A549 (cell line): Measurements from ENCODE around the gene SHBG. TPM values are rescaled to one million over a fixed set of nuclear protein-coding genes. Genes with fewer than 3 reads are reported as not detected.

Experiments used
- ATAC-seq, 2 experiments: fragments of 200-7000 bp in 1 of 2; fragments of >200 bp in 1 of 2; cut with Nextera tagmentation in 1 of 2; cut with Tn5 transposase in 1 of 2; 3 replicates each; pipeline versions ENCODE4 v1.8.0 to v1.9.1; 2018 to 2020; ENCODE audit warnings: mild to moderate bottlenecking in 1 of 2, moderate library complexity in 1 of 2
- CTCF ChIA-PET: fragments of 300-600 bp; sonication (Branson Sonifier 250); formaldehyde crosslinking; extraction: SDS; loops from one replicate; lab custom pipeline; 2021; ENCODE audit warnings: antibody characterized with exemption, inconsistent platforms; lab: Yijun Ruan, JAX
- POLR2A ChIA-PET: fragments of 350-600 bp; formaldehyde crosslinking; extraction: SDS; loops from one replicate; lab custom pipeline; 2021; ENCODE audit warnings: antibody characterized with exemption, inconsistent platforms; lab: Yijun Ruan, JAX
- DNase-seq, 2 experiments: peaks; one replicate each; pipeline versions ENCODE4 v3.0.0 to v3.0.0-alpha.2; 2011 to 2016; ENCODE audit warnings: low read depth in 1 of 2, low spot score in 1 of 2
- FAIRE-seq: peaks from 2 replicates; lab custom pipeline; 2011; peaks lifted over from hg19 to GRCh38; lab: Jason Lieb, UNC
- H3K27ac ChIP-seq, 2 experiments: fragments of >200 bp; sonication (Bioruptor Twin); formaldehyde crosslinking; 3 replicates each; pipeline ENCODE4 v1.5.1; 2016 to 2017
- H3K4me1 ChIP-seq: fragments of >200 bp; sonication (Bioruptor Twin); formaldehyde crosslinking; 3 replicates; pipeline ENCODE4 v1.6.1; 2016
- H3K4me2 ChIP-seq: fragments of >200 bp; sonication (Bioruptor Twin); formaldehyde crosslinking; 3 replicates; pipeline ENCODE4 v1.6.1; 2016
- H3K4me3 ChIP-seq: fragments of >200 bp; sonication (Bioruptor Twin); formaldehyde crosslinking; 3 replicates; pipeline ENCODE4 v1.5.1; 2016
- H3K9me3 ChIP-seq: fragments of >200 bp; sonication (Bioruptor Twin); formaldehyde crosslinking; 3 replicates; pipeline ENCODE4 v1.6.1; 2016
- BHLHE40 ChIP-seq: IDR thresholded peaks from 2 replicates; pipeline ENCODE4 v1.6.1; 2012; ENCODE audit warnings: low read depth, low read length, inconsistent platforms
- CBX2 ChIP-seq: fragments of 200-600 bp; sonication (generic); IDR thresholded peaks from 2 replicates; pipeline ENCODE4 v1.6.1; 2016; ENCODE audit warnings: low read depth, mild to moderate bottlenecking, borderline replicate concordance
- CEBPB ChIP-seq, 2 experiments: fragments of >200 bp in 1 of 2; sonication (Bioruptor Twin) in 1 of 2; formaldehyde crosslinking in 1 of 2; IDR thresholded peaks; 2 replicates each; pipeline ENCODE4 v1.6.1; 2012 to 2016
- EHMT2 ChIP-seq: fragments of 200-600 bp; sonication (generic); IDR thresholded peaks from 2 replicates; pipeline ENCODE4 v1.6.1; 2016; ENCODE audit warnings: antibody characterized with exemption, low read depth, mild to moderate bottlenecking, moderate library complexity
- FOSB ChIP-seq: fragments of 250-450 bp; sonication (Bioruptor Pico); IDR thresholded peaks from 2 replicates; pipeline ENCODE4 v1.5.0; 2020; ENCODE audit warnings: mild to moderate bottlenecking, moderate library complexity
- FOXS1 ChIP-seq: fragments of 250-450 bp; sonication (Bioruptor Pico); IDR thresholded peaks from 2 replicates; pipeline ENCODE4 v1.5.0; 2020; ENCODE audit warnings: mild to moderate bottlenecking, moderate library complexity
- HDAC2 ChIP-seq: fragments of 200-600 bp; sonication (generic); IDR thresholded peaks from 2 replicates; pipeline ENCODE4 v1.6.1; 2016
- MAZ ChIP-seq: fragments of 150-350 bp; IDR thresholded peaks from 2 replicates; pipeline ENCODE4 v1.6.1; 2014; ENCODE audit warnings: antibody characterized with exemption, low read depth, low read length, borderline replicate concordance
- PHF8 ChIP-seq: fragments of 200-600 bp; sonication (generic); IDR thresholded peaks from 2 replicates; pipeline ENCODE4 v1.6.1; 2016; ENCODE audit warnings: low read depth, mild to moderate bottlenecking, antibody characterized with exemption, moderate library complexity, borderline replicate concordance
- POLR2A ChIP-seq: IDR thresholded peaks from 2 replicates; pipeline ENCODE4 v1.6.1; 2012; ENCODE audit warnings: mild to moderate bottlenecking, low read length
- POLR2AphosphoS2 ChIP-seq: conservative IDR thresholded peaks from 2 replicates; pipeline ENCODE4 v1.6.1; 2012; ENCODE audit warnings: low read length, improper control_type of control experiment, inconsistent platforms
- RFX5 ChIP-seq: fragments of 450-650 bp; IDR thresholded peaks from 2 replicates; pipeline ENCODE4 v1.7.1; 2014; ENCODE audit warnings: antibody characterized with exemption, mild to moderate bottlenecking, moderate library complexity
- TP53 ChIP-seq: fragments of 250-450 bp; sonication (Bioruptor Pico); IDR thresholded peaks from 2 replicates; pipeline ENCODE4 v1.5.0; 2021; ENCODE audit warnings: mild to moderate bottlenecking, moderate library complexity
- ZNF302 ChIP-seq: fragments of 250-450 bp; sonication (Bioruptor Pico); IDR thresholded peaks from 2 replicates; pipeline ENCODE4 v1.9.0; 2021; ENCODE audit warnings: inconsistent platforms, mild to moderate bottlenecking, moderate library complexity
- ZSCAN20 ChIP-seq: fragments of 250-450 bp; sonication (Bioruptor Pico); IDR thresholded peaks from 2 replicates; pipeline ENCODE4 v1.8.0; 2022; ENCODE audit warnings: mild to moderate bottlenecking, moderate library complexity
- WGBS: methylation state at CpG from one replicate; pipeline ENCODE4 v1.1.6; 2017; ENCODE audit errors: missing lambda C conversion rate; 5-methylcytosine and 5-hydroxymethylcytosine counted together
- polyA plus RNA-seq, 4 experiments: library from polyadenylated mRNA; depleted of rRNA in 3 of 4; stranded (reverse); fragments of >200 nt; fragmentation: RNase III in 1 of 4; extraction: RNeasy Plus Mini Kit Qiagen cat#74134 plus additional on column Dnase treatment in 1 of 4; gene quantifications; 2 replicates in 3 of 4; 3 replicates in 1 of 4; pipeline ENCODE4 v1.2.3, GENCODE V29; 2011 to 2017
- TF ChIP-seq, protein P1 (sequence below): fragments of 200-600 bp; sonication (generic); IDR thresholded peaks from 2 replicates; pipeline ENCODE4 v1.6.1; 2016; ENCODE audit warnings: antibody characterized with exemption, mild to moderate bottlenecking, moderate library complexity
- TF ChIP-seq, protein P2 (sequence below): fragments of 150-350 bp; IDR thresholded peaks from 2 replicates; pipeline ENCODE4 v1.6.1; 2014; ENCODE audit warnings: low read depth, mild to moderate bottlenecking, low read length
- TF ChIP-seq, protein P3 (sequence below): IDR thresholded peaks from 2 replicates; pipeline ENCODE4 v1.6.1; 2012
- TF ChIP-seq, protein P4 (sequence below): fragments of >200 bp; sonication (Bioruptor Twin); formaldehyde crosslinking; IDR thresholded peaks from 3 replicates; pipeline ENCODE4 v1.5.1; 2016
- TF ChIP-seq, protein P5 (sequence below): fragments of >200 bp; sonication (Bioruptor Twin); formaldehyde crosslinking; IDR thresholded peaks from 3 replicates; pipeline ENCODE4 v1.6.1; 2016
- TF ChIP-seq, protein P6 (sequence below): fragments of 250-450 bp; sonication (Bioruptor Pico); IDR thresholded peaks from 2 replicates; pipeline ENCODE4 v1.5.0; 2020; ENCODE audit warnings: low read depth, mild to moderate bottlenecking, moderate library complexity
- TF ChIP-seq, protein P7 (sequence below): IDR thresholded peaks from 2 replicates; pipeline ENCODE4 v1.6.1; 2012; ENCODE audit warnings: low read depth, borderline replicate concordance
- TF ChIP-seq, protein P8 (sequence below): fragments of >200 bp; sonication (Bioruptor Twin); formaldehyde crosslinking; IDR thresholded peaks from 2 replicates; pipeline ENCODE4 v1.6.1; 2016

The SHBG gene
- polyA plus RNA-seq, 2 of the 4 experiments (the other 2 are of a cell fraction), result 0.31 to 0.63 TPM

DNA sequence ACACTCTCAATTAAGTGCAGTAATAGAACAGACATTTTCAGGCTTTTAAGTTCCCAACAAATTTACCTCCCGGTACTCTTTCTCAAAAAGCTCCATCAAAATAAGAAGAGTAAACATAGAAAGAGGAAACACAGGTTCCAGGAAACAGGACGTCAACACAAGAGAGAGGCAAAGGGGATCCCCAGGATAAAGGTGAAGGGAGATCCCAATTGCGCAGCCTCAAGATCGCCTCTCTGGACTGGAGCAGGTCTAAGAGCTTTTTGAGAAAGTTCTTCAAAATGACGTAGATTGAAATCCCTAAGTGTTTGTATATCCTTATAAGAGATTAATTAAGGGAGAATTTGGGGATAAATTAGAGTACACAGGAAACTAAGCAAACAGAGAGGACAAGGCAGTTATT lies 11.3 kb upstream of the SHBG start (continued):
- TF ChIP-seq, protein P1, sequence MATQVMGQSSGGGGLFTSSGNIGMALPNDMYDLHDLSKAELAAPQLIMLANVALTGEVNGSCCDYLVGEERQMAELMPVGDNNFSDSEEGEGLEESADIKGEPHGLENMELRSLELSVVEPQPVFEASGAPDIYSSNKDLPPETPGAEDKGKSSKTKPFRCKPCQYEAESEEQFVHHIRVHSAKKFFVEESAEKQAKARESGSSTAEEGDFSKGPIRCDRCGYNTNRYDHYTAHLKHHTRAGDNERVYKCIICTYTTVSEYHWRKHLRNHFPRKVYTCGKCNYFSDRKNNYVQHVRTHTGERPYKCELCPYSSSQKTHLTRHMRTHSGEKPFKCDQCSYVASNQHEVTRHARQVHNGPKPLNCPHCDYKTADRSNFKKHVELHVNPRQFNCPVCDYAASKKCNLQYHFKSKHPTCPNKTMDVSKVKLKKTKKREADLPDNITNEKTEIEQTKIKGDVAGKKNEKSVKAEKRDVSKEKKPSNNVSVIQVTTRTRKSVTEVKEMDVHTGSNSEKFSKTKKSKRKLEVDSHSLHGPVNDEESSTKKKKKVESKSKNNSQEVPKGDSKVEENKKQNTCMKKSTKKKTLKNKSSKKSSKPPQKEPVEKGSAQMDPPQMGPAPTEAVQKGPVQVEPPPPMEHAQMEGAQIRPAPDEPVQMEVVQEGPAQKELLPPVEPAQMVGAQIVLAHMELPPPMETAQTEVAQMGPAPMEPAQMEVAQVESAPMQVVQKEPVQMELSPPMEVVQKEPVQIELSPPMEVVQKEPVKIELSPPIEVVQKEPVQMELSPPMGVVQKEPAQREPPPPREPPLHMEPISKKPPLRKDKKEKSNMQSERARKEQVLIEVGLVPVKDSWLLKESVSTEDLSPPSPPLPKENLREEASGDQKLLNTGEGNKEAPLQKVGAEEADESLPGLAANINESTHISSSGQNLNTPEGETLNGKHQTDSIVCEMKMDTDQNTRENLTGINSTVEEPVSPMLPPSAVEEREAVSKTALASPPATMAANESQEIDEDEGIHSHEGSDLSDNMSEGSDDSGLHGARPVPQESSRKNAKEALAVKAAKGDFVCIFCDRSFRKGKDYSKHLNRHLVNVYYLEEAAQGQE, result no peak
- TF ChIP-seq, protein P2, sequence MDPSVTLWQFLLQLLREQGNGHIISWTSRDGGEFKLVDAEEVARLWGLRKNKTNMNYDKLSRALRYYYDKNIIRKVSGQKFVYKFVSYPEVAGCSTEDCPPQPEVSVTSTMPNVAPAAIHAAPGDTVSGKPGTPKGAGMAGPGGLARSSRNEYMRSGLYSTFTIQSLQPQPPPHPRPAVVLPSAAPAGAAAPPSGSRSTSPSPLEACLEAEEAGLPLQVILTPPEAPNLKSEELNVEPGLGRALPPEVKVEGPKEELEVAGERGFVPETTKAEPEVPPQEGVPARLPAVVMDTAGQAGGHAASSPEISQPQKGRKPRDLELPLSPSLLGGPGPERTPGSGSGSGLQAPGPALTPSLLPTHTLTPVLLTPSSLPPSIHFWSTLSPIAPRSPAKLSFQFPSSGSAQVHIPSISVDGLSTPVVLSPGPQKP, result no peak
- no peak for TF ChIP-seq EHMT2

DNA sequence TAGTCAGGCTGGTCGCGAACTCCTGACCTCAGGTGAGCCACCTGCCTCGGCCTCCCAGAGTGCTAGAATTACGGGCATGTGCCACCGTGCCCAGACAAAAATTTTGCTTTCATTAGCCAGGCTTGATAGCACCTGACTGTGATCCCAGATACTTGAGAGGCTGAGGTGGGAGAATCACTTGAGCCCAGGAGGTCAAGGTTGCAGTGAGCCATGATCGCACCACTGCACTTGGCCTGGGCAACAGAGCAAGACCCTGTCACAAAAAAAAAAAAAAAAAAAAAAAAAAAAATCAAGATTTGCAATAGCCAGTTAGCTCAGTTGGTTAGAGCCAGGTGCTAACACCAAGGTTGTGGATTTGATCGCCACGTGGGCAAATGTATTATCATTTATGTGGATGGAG lies 9.1 kb upstream of the SHBG start:
- FAIRE-seq (no peak), ATAC-seq (no peak), DNase-seq (no peak)
- H3K27ac ChIP-seq, result no peak overlapping the region
- H3K4me2 ChIP-seq, result no peak overlapping the region
- no peak overlapping the region for H3K4me3 ChIP-seq
- CTCF ChIA-PET, result interaction anchor here (1.0 to 14.2 kb wide), 5 partner anchors 13 to 96 kb away, joined by 3 to 130 read pairs (median 8); partner anchors contain the start of genes DNAH2, SHBG and TP53
- no peaks in the 10 kb centered on the region for H3K4me1 ChIP-seq
- 85% methylated on average over 8 of the region's 8 CpGs for WGBS
- POLR2A ChIA-PET, result interaction anchor here (1.0 kb wide), 1 partner anchor 37 kb away, joined by 5 read pairs; the partner anchor contains the start of gene MPDU1
- H3K9me3 ChIP-seq, result no peaks in the 10 kb centered on the region
- TF ChIP-seq, protein P3, sequence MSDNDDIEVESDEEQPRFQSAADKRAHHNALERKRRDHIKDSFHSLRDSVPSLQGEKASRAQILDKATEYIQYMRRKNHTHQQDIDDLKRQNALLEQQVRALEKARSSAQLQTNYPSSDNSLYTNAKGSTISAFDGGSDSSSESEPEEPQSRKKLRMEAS, result no peak
- no peak for TF ChIP-seq FOXS1 (CRISPR knock-in tag)
- TF ChIP-seq, protein P4, sequence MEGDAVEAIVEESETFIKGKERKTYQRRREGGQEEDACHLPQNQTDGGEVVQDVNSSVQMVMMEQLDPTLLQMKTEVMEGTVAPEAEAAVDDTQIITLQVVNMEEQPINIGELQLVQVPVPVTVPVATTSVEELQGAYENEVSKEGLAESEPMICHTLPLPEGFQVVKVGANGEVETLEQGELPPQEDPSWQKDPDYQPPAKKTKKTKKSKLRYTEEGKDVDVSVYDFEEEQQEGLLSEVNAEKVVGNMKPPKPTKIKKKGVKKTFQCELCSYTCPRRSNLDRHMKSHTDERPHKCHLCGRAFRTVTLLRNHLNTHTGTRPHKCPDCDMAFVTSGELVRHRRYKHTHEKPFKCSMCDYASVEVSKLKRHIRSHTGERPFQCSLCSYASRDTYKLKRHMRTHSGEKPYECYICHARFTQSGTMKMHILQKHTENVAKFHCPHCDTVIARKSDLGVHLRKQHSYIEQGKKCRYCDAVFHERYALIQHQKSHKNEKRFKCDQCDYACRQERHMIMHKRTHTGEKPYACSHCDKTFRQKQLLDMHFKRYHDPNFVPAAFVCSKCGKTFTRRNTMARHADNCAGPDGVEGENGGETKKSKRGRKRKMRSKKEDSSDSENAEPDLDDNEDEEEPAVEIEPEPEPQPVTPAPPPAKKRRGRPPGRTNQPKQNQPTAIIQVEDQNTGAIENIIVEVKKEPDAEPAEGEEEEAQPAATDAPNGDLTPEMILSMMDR, result no peak
- TF ChIP-seq, protein P5, sequence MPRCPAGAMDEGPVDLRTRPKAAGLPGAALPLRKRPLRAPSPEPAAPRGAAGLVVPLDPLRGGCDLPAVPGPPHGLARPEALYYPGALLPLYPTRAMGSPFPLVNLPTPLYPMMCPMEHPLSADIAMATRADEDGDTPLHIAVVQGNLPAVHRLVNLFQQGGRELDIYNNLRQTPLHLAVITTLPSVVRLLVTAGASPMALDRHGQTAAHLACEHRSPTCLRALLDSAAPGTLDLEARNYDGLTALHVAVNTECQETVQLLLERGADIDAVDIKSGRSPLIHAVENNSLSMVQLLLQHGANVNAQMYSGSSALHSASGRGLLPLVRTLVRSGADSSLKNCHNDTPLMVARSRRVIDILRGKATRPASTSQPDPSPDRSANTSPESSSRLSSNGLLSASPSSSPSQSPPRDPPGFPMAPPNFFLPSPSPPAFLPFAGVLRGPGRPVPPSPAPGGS, result no peak
- no peak for TF ChIP-seq CEBPB (IDR thresholded peaks at IDR 0.05)

DNA sequence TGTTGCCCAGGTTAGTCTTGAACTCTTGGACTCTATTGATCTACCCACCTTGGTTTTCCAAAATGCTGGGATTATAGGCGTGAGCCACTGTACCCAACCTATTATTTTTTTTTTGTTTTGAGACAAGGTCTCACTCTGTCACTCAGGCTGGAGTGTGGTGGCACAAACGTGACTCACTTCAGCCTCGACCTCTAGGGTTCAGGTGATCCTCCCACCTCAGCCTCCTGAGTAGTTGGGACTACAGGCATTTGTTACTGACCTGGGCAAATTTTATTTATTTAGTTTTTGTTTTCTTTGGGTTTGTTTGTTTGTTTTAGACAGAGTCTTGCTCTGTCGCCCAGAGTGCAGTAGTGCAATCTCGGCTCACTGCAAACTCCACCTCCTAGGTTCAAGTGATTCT lies 6.3 kb upstream of the SHBG start:
- H3K4me2 ChIP-seq, result no peak overlapping the region
- DNase-seq, result no peak
- ChIA-PET CTCF (interaction anchor here (1.6 to 14.2 kb wide), 3 partner anchors 10 to 64 kb away, joined by 5 to 130 read pairs (median 19); partner anchors contain the start of genes SHBG, TP53 and WRAP53), POLR2A (no interaction called here)
- no peak for ATAC-seq
- no peaks in the 10 kb centered on the region for H3K9me3 ChIP-seq
- H3K27ac ChIP-seq, result no peak overlapping the region
- TF ChIP-seq MAZ, result no peak
- TF ChIP-seq CBX2, result no peak
- TF ChIP-seq ZNF302 (CRISPR knock-in tag), result no peak
- no peak for TF ChIP-seq RFX5
- no peak for TF ChIP-seq PHF8
- TF ChIP-seq, protein P6, sequence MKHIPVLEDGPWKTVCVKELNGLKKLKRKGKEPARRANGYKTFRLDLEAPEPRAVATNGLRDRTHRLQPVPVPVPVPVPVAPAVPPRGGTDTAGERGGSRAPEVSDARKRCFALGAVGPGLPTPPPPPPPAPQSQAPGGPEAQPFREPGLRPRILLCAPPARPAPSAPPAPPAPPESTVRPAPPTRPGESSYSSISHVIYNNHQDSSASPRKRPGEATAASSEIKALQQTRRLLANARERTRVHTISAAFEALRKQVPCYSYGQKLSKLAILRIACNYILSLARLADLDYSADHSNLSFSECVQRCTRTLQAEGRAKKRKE (CRISPR knock-in tag), result no peak
- TF ChIP-seq, protein P7, sequence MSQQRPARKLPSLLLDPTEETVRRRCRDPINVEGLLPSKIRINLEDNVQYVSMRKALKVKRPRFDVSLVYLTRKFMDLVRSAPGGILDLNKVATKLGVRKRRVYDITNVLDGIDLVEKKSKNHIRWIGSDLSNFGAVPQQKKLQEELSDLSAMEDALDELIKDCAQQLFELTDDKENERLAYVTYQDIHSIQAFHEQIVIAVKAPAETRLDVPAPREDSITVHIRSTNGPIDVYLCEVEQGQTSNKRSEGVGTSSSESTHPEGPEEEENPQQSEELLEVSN, result no peak
- no peak for TF ChIP-seq BHLHE40
- TF ChIP-seq, protein P8, sequence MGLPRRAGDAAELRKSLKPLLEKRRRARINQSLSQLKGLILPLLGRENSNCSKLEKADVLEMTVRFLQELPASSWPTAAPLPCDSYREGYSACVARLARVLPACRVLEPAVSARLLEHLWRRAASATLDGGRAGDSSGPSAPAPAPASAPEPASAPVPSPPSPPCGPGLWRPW, result no peak
- no peak for TF ChIP-seq FOSB (CRISPR knock-in tag)
- no peak for TF ChIP-seq TP53 (CRISPR knock-in tag)
- TF ChIP-seq, protein P3, result no peak
- TF ChIP-seq ZSCAN20, result no peak
- TF ChIP-seq POLR2A, result no peak
- no peak for TF ChIP-seq HDAC2
- no peak for TF ChIP-seq POLR2AphosphoS2
- peaks cover 10% of the 10 kb centered on the region; the same call in 2 of the 3 replicates for H3K4me1 ChIP-seq
- no peak for FAIRE-seq
- WGBS, result 64% methylated on average over 5 of the region's 5 CpGs
- no peak overlapping the region for H3K4me3 ChIP-seq
